GM12878 (cell line): ENCODE data around the gene GBA2. TPM values are rescaled to one million over a fixed set of nuclear protein-coding genes. Genes with fewer than 3 reads are reported as not detected.

Experiments used
- ATAC-seq: fragments of 200-7000 bp; cut with Tn5 transposase; 3 replicates; pipeline ENCODE4 v1.9.1; 2020; ENCODE audit warnings: mild to moderate bottlenecking, moderate library complexity
- BruUV-seq: library from RNA; stranded (reverse); fragments of 400-500 nt; replicated peaks from 2 replicates; lab custom pipeline; 2021; lab: Mats Ljungman, UMichigan
- CTCF ChIA-PET: fragments of 300-600 bp; sonication (Branson Sonifier 250); formaldehyde crosslinking; extraction: SDS; loops from one replicate; lab custom pipeline; 2021; ENCODE audit warnings: inconsistent platforms; lab: Yijun Ruan, JAX
- POLR2A ChIA-PET: fragments of 350-600 bp; formaldehyde crosslinking; extraction: SDS; loops from one replicate; lab custom pipeline; 2021; ENCODE audit warnings: inconsistent platforms; lab: Charles Lee
- RAD21 ChIA-PET: fragments of 300-600 bp; sonication (Branson Sonifier 250); formaldehyde crosslinking; loops from one replicate; lab custom pipeline; 2023; ENCODE audit warnings: antibody characterized with exemption; ENCODE audit not compliant: unreplicated experiment; lab: Charles Lee
- SMC1A ChIA-PET: fragments of 300-600 bp; sonication (Branson Sonifier 250); formaldehyde crosslinking; loops from one replicate; lab custom pipeline; 2023; ENCODE audit not compliant: unreplicated experiment, uncharacterized antibody; lab: Charles Lee
- DNase-seq: peaks from one replicate; pipeline ENCODE4 v3.0.0-alpha.2; 2011; ENCODE audit warnings: low read depth, low spot score
- FAIRE-seq: peaks from 3 replicates; lab custom pipeline; 2011; peaks lifted over from hg19 to GRCh38; lab: Jason Lieb, UNC
- H2AFZ ChIP-seq: 2 replicates; pipeline ENCODE4 v1.6.0; 2011; ENCODE audit warnings: low read depth, low read length, control low read depth; ENCODE audit not compliant: control insufficient read depth
- H3K27ac ChIP-seq: 2 replicates; pipeline ENCODE4 v1.5.1; 2011; ENCODE audit warnings: control low read depth; ENCODE audit not compliant: control insufficient read depth, insufficient read depth
- H3K27me3 ChIP-seq, 2 experiments: replicated peaks in 1 of 2; 2 replicates each; pipeline versions ENCODE4 v1.6.0 to v1.6.1; 2011; ENCODE audit warnings: low read length in 1 of 2; ENCODE audit not compliant: control insufficient read depth in 2 of 2, insufficient read depth in 2 of 2
- H3K36me3 ChIP-seq, 2 experiments: 2 replicates each; pipeline ENCODE4 v1.5.1; 2011; ENCODE audit warnings: low read length in 1 of 2; ENCODE audit not compliant: control insufficient read depth in 2 of 2, insufficient read depth in 2 of 2
- H3K4me1 ChIP-seq: 2 replicates; pipeline ENCODE4 v1.6.1; 2011; ENCODE audit warnings: mild to moderate bottlenecking, low read length, moderate library complexity, mixed read lengths; ENCODE audit not compliant: control insufficient read depth, insufficient read depth
- H3K4me2 ChIP-seq: 2 replicates; pipeline ENCODE4 v1.6.0; 2011; ENCODE audit warnings: control low read depth; ENCODE audit not compliant: control insufficient read depth, insufficient read depth
- H3K4me3 ChIP-seq: fragments of 200-600 bp; sonication (generic); 2 replicates; pipeline ENCODE4 v1.5.1; 2016
- H3K79me2 ChIP-seq: 2 replicates; pipeline ENCODE4 v1.6.0; 2011; ENCODE audit warnings: low read length; ENCODE audit not compliant: control insufficient read depth, insufficient read depth
- H3K9ac ChIP-seq: 2 replicates; pipeline ENCODE4 v1.8.0; 2011; ENCODE audit warnings: low read length, control low read depth, mixed read lengths; ENCODE audit not compliant: control insufficient read depth, insufficient read depth
- H3K9me3 ChIP-seq: replicated peaks from 3 replicates; pipeline ENCODE4 v1.5.1; 2011; ENCODE audit warnings: mild to moderate bottlenecking, low read length; ENCODE audit not compliant: control insufficient read depth, insufficient read depth
- H4K20me1 ChIP-seq: 2 replicates; pipeline ENCODE4 v1.6.0; 2011; ENCODE audit not compliant: control insufficient read depth, insufficient read depth
- CBFB ChIP-seq: IDR thresholded peaks from 2 replicates; pipeline ENCODE4 v1.6.1; 2016; ENCODE audit warnings: antibody characterized with exemption, low read depth
- EED ChIP-seq: sonication (generic); IDR thresholded peaks from 2 replicates; pipeline ENCODE4 v1.6.1; 2016; ENCODE audit warnings: antibody characterized with exemption, low read depth
- FOXK2 ChIP-seq: fragments of 450-650 bp; IDR thresholded peaks from 2 replicates; pipeline ENCODE4 v1.6.1; 2017; ENCODE audit warnings: mild to moderate bottlenecking, moderate library complexity
- IRF3 ChIP-seq: fragments of 450-650 bp; IDR thresholded peaks from 2 replicates; pipeline ENCODE4 v1.6.1; 2014; ENCODE audit warnings: mild to moderate bottlenecking
- PKNOX1 ChIP-seq: fragments of 450-650 bp; IDR thresholded peaks from 2 replicates; pipeline ENCODE4 v1.6.1; 2016; ENCODE audit warnings: mild to moderate bottlenecking
- RFX5 ChIP-seq: IDR thresholded peaks from 2 replicates; pipeline ENCODE4 v1.6.1; 2011; ENCODE audit warnings: low read depth, low read length, improper control_type of control experiment
- SKIL ChIP-seq: fragments of 450-650 bp; IDR thresholded peaks from 2 replicates; pipeline ENCODE4 v1.6.1; 2017; ENCODE audit warnings: mild to moderate bottlenecking, low read depth, inconsistent platforms; ENCODE audit not compliant: poor library complexity, severe bottlenecking
- SMAD1 ChIP-seq: fragments of 450-650 bp; IDR thresholded peaks from 2 replicates; pipeline ENCODE4 v1.6.1; 2018; ENCODE audit warnings: mild to moderate bottlenecking, low read depth; ENCODE audit not compliant: partially characterized antibody
- SREBF1 ChIP-seq: IDR thresholded peaks from 2 replicates; pipeline ENCODE4 v1.6.1; 2012; ENCODE audit warnings: mild to moderate bottlenecking, low read length
- STAT1 ChIP-seq: fragments of 450-650 bp; conservative IDR thresholded peaks from 2 replicates; pipeline ENCODE4 v1.6.1; 2014; ENCODE audit warnings: antibody characterized with exemption, mild to moderate bottlenecking
- TCF3 ChIP-seq: IDR thresholded peaks from 2 replicates; pipeline ENCODE4 v1.6.1; 2012; ENCODE audit warnings: low read depth, mild to moderate bottlenecking, low read length, borderline replicate concordance; ENCODE audit not compliant: insufficient read depth
- USF2 ChIP-seq: IDR thresholded peaks from 2 replicates; pipeline ENCODE4 v1.6.1; 2011; ENCODE audit warnings: low read depth, low read length, improper control_type of control experiment, borderline replicate concordance
- ZBED1 ChIP-seq: IDR thresholded peaks from 2 replicates; pipeline ENCODE4 v1.6.1; 2016; ENCODE audit warnings: borderline replicate concordance
- WGBS: methylation state at CpG from one replicate; pipeline ENCODE4 v1.1.6; 2016; ENCODE audit warnings: low lambda C conversion rate; ENCODE audit not compliant: insufficient replicate concordance, insufficient coverage; ENCODE audit errors: missing lambda C conversion rate; 5-methylcytosine and 5-hydroxymethylcytosine counted together
- in situ Hi-C: fragments of 300-500 bp; cut with MboI; formaldehyde crosslinking; loops from 9 replicates; pipeline ENCODE4 v1.14.3; 2018; ENCODE audit warnings: mixed read lengths
- intact Hi-C: fragments of 100-400 bp; cut with micrococcal nuclease; formaldehyde crosslinking; loops from one replicate; pipeline ENCODE4 v1.14.2; 2022; ENCODE audit not compliant: unreplicated experiment
- polyA plus RNA-seq, 11 experiments: library from polyadenylated mRNA; depleted of rRNA in 4 of 11; unstranded in 6 of 11; stranded (reverse) in 5 of 11; fragments of >200 nt; fragmentation: Nextera tagmentation in 4 of 11; fragmentation: Illumina TruSeq in 1 of 11; extraction: Ambion mirVana in 4 of 11; extraction: Trizol in 1 of 11; gene quantifications; 1 replicate in 1 of 11; 2 replicates in 10 of 11; pipeline versions ENCODE4 v1.2.1 to v1.2.3, GENCODE V29; 2011 to 2016; ENCODE audit warnings: inconsistent platforms in 2 of 11, missing spikeins in 2 of 11, low read depth in 1 of 11
- total RNA-seq, 4 experiments: library from RNA; depleted of rRNA in 3 of 4; stranded (reverse); fragments of >200 nt in 3 of 4; fragmentation: Illumina TruSeq in 1 of 4; extraction: Trizol in 1 of 4; gene quantifications; 2 replicates each; pipeline versions ENCODE4 v1.2.1 to v1.2.3, GENCODE V29; 2013 to 2021

The GBA2 gene
- total and polyA plus RNA-seq, 10 of the 15 experiments (the other 5 are each of a cell fraction or from before 2014, with no cell fraction given), result 15.3 to 45.1 (median 29.1) TPM

GRCh38 chr9:35705372-35705771 is 43.7 kb downstream of the GBA2 start (continued):
- TF ChIP-seq PKNOX1, result no peak
- no peak for TF ChIP-seq CBFB

- Histone ChIP-seq H3K4me1 (no peaks in the 10 kb centered on the region), H3K79me2 (no peaks in the 10 kb centered on the region), H3K9me3 (no peaks in the 10 kb centered on the region), H4K20me1 (no peaks in the 10 kb centered on the region), H3K4me3 (no peak overlapping the region), H3K9ac (no peak overlapping the region), H2AFZ (no peak overlapping the region), H3K27me3 (no peaks in the 10 kb centered on the region), H3K27ac (no peak overlapping the region), H3K36me3 (peaks cover 61 to 68% of the 10 kb centered on the region in 2 experiments), H3K4me2 (no peak overlapping the region)
- POLR2A ChIA-PET, result no interaction called here
- CTCF ChIA-PET, result interaction anchor here (1.3 kb wide), 1 partner anchor 10 kb away, joined by 3 read pairs; no protein-coding TSS in a partner anchor
- RAD21 ChIA-PET, result no interaction called here
- TF ChIP-seq ZBED1 (no peak), IRF3 (no peak), EED (no peak), SKIL (no peak), SREBF1 (no peak), USF2 (no peak), TCF3 (no peak), FOXK2 (no peak), SMAD1 (no peak), STAT1 (no peak), RFX5 (no peak)
- no TSS peak for BruUV-seq
- WGBS, result 97% methylated on average over 25 of the region's 26 CpGs
- SMC1A ChIA-PET, result no interaction called here
- in situ Hi-C loops (no loop called here), intact Hi-C loops (no loop called here)
- FAIRE-seq (no peak), ATAC-seq (no peak), DNase-seq (no peak)
Observed at GRCh38 chr9:35703906-35704672, 44.9 kb downstream of the GBA2 start.
